Stomach (tissue), 4 donors: Measurements from ENCODE around the gene CYSTM1.

Experiments
- CTCF ChIP-seq, 7 experiments: fragments of 450-650 bp in 4 of 7; fragments of 200-600 bp in 3 of 7; sonication (generic) in 3 of 7; IDR thresholded peaks; one replicate each; pipeline ENCODE4 v1.5.1; 2016 to 2019; ENCODE audit warnings: antibody characterized with exemption in 7 of 7, control low read depth in 2 of 7, mild to moderate bottlenecking in 1 of 7
- EP300 ChIP-seq: sonication (generic); formaldehyde crosslinking; IDR thresholded peaks from one replicate; pipeline ENCODE4 v1.6.1; 2017; ENCODE audit warnings: antibody characterized with exemption
- POLR2A ChIP-seq, 4 donors: fragments of 450-650 bp; IDR thresholded peaks; one replicate each; pipeline ENCODE4 v1.6.1; 2016; ENCODE audit warnings: antibody characterized with exemption in 4 of 4, control low read depth in 2 of 4, mild to moderate bottlenecking in 1 of 4, moderate library complexity in 1 of 4
- POLR2AphosphoS5 ChIP-seq, 3 donors: sonication (generic); formaldehyde crosslinking; IDR thresholded peaks; one replicate each; pipeline ENCODE4 v1.6.1; 2016; ENCODE audit warnings: antibody characterized with exemption in 3 of 3

- TF ChIP-seq POLR2A (IDR thresholded peaks at IDR 0.05) (peak in 2 of 4 donors; percentile 90 to 91), CTCF (IDR thresholded peaks at IDR 0.05) (no peak), POLR2AphosphoS5 (IDR thresholded peaks at IDR 0.05) (peak; percentile 96 to 97 (median 96)), EP300 (no peak)
Observed at GRCh38 chr5:140174465-140175366, at the start of gene CYSTM1.
